GM10847 (cell line): ENCODE results near the gene TTI1.

ENCODE experiments used
- POLR2A ChIP-seq: IDR thresholded peaks from 2 replicates; pipeline ENCODE4 v1.6.1; 2011; ENCODE audit not compliant: insufficient read length; ENCODE audit errors: extremely low read depth

Gene TTI1

GRCh38 chr20:38062890-38063289 lies 29.6 kb upstream of the TTI1 start:
- no peak for TF ChIP-seq POLR2A

GRCh38 chr20:38061109-38061508 lies 27.9 kb upstream of the TTI1 start:
- TF ChIP-seq POLR2A, result no peak

GRCh38 chr20:38060536-38060935 lies 27.3 kb upstream of the TTI1 start:
- TF ChIP-seq POLR2A, result no peak

GRCh38 chr20:38059832-38060231 lies 26.6 kb upstream of the TTI1 start:
- TF ChIP-seq POLR2A, result no peak

GRCh38 chr20:38057351-38057972 lies 24.2 kb upstream of the TTI1 start:
- no peak for TF ChIP-seq POLR2A

GRCh38 chr20:38055848-38056247 lies 22.6 kb upstream of the TTI1 start:
- no peak for TF ChIP-seq POLR2A

GRCh38 chr20:38055294-38055693 lies 22.0 kb upstream of the TTI1 start:
- no peak for TF ChIP-seq POLR2A

- no peak for TF ChIP-seq POLR2A
Observed at GRCh38 chr20:38054647-38055046, 21.4 kb upstream of the TTI1 start.

- TF ChIP-seq POLR2A, result no peak
Observed at GRCh38 chr20:38052870-38053269, 19.6 kb upstream of the TTI1 start.

GRCh38 chr20:38050686-38051085 lies 17.4 kb upstream of the TTI1 start:
- no peak for TF ChIP-seq POLR2A

GRCh38 chr20:38049800-38050199 lies 16.5 kb upstream of the TTI1 start:
- TF ChIP-seq POLR2A, result no peak

GRCh38 chr20:38046572-38046971 lies 13.3 kb upstream of the TTI1 start:
- TF ChIP-seq POLR2A, result no peak

GRCh38 chr20:38044685-38045084 lies 11.4 kb upstream of the TTI1 start:
- no peak for TF ChIP-seq POLR2A

- TF ChIP-seq POLR2A, result no peak
Observed at GRCh38 chr20:38043512-38044300, 10.4 kb upstream of the TTI1 start.

GRCh38 chr20:38040276-38040675 lies 7.0 kb upstream of the TTI1 start:
- TF ChIP-seq POLR2A, result no peak

GRCh38 chr20:38036366-38036765 lies 3.1 kb upstream of the TTI1 start:
- no peak for TF ChIP-seq POLR2A

- no peak for TF ChIP-seq POLR2A
Observed at GRCh38 chr20:38034961-38035360, 1.7 kb upstream of the TTI1 start.
